ENCODE measurements around the gene MARCHF10. TPM values are rescaled to one million over a fixed set of nuclear protein-coding genes. Genes with fewer than 3 reads are reported as not detected.

MARCHF10 gene
- total RNA-seq, 4 donors from 2014 or later: 0.29 to 0.81 TPM; not detected in 2

GRCh38 chr17:62676231-62676943 lies 131.7 kb downstream of the MARCHF10 start:
- Histone ChIP-seq H3K27me3 (no peaks in the 10 kb centered on the region), H3K9me3 (no peaks in the 10 kb centered on the region), H3K4me3 (replicated peaks in 1 of 3) (no peak overlapping the region), H3K27ac (no peak overlapping the region), H3K36me3 (no peaks in the 10 kb centered on the region), H3K4me1 (no peaks in the 10 kb centered on the region)
- DNase-seq: no peak
- intact Hi-C loops (cut with DNase I): no loop called here
- 93 to 98% methylated on average over 11 to 16 of the region's 16 CpGs for WGBS, 2 donors
- TF ChIP-seq POLR2A (IDR thresholded peaks at IDR 0.05): no peak
- TF ChIP-seq, protein P1, sequence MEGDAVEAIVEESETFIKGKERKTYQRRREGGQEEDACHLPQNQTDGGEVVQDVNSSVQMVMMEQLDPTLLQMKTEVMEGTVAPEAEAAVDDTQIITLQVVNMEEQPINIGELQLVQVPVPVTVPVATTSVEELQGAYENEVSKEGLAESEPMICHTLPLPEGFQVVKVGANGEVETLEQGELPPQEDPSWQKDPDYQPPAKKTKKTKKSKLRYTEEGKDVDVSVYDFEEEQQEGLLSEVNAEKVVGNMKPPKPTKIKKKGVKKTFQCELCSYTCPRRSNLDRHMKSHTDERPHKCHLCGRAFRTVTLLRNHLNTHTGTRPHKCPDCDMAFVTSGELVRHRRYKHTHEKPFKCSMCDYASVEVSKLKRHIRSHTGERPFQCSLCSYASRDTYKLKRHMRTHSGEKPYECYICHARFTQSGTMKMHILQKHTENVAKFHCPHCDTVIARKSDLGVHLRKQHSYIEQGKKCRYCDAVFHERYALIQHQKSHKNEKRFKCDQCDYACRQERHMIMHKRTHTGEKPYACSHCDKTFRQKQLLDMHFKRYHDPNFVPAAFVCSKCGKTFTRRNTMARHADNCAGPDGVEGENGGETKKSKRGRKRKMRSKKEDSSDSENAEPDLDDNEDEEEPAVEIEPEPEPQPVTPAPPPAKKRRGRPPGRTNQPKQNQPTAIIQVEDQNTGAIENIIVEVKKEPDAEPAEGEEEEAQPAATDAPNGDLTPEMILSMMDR (IDR thresholded peaks at IDR 0.05): no peak

DNA sequence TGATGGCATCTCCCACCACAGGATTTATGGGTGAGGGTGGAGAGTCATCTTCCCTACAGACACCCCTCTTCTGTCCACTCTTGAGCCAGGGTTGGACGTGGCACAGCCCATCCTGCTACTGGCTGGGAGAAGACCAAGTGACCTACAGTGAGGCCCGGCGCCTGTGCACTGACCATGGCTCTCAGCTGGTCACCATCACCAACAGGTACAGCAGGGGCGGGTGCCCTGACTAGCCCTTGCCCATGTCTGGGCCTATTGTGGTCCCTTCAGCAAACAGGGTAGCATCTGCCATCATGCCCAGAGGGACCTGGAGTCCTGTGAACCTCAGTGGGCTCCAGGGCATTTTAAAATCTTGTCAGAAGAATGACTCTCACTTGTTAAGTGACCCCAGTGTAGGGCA lies 132.4 kb downstream of the MARCHF10 start:
- DNase-seq: no peak
- Histone ChIP-seq H3K27ac (no peak overlapping the region), H3K9me3 (no peaks in the 10 kb centered on the region), H3K4me3 (replicated peaks in 1 of 3) (no peak overlapping the region), H3K4me1 (no peaks in the 10 kb centered on the region), H3K36me3 (no peaks in the 10 kb centered on the region), H3K27me3 (no peaks in the 10 kb centered on the region)
- WGBS, 2 donors: 67 to 100% methylated on average over 1 of the region's 4 CpGs
- TF ChIP-seq, protein P1 (IDR thresholded peaks at IDR 0.05): no peak
- TF ChIP-seq POLR2A (IDR thresholded peaks at IDR 0.05): no peak
- intact Hi-C loops (cut with DNase I): no loop called here

- TF ChIP-seq, protein P1 (IDR thresholded peaks at IDR 0.05): no peak
- no peak for TF ChIP-seq POLR2A (IDR thresholded peaks at IDR 0.05)
- Histone ChIP-seq H3K9me3 (no peaks in the 10 kb centered on the region), H3K4me1 (no peaks in the 10 kb centered on the region), H3K4me3 (replicated peaks in 1 of 3) (no peak overlapping the region), H3K27ac (no peak overlapping the region), H3K27me3 (no peaks in the 10 kb centered on the region), H3K36me3 (no peaks in the 10 kb centered on the region)
- no peak for DNase-seq
- 34% methylated on average over 12 of the region's 12 CpGs for WGBS, 2 donors
- intact Hi-C loops (cut with DNase I): no loop called here
Measured at GRCh38 chr17:62675260-62675659, 132.9 kb downstream of the MARCHF10 start.

GRCh38 chr17:62674841-62675240 lies 133.3 kb downstream of the MARCHF10 start:
- Histone ChIP-seq H3K27ac (no peak overlapping the region), H3K4me3 (replicated peaks in 1 of 3) (no peak overlapping the region), H3K36me3 (no peaks in the 10 kb centered on the region), H3K4me1 (no peaks in the 10 kb centered on the region), H3K27me3 (no peaks in the 10 kb centered on the region), H3K9me3 (no peaks in the 10 kb centered on the region)
- intact Hi-C loops (cut with DNase I): no loop called here
- TF ChIP-seq, protein P1 (IDR thresholded peaks at IDR 0.05): no peak
- no peak for TF ChIP-seq POLR2A (IDR thresholded peaks at IDR 0.05)
- no peak for DNase-seq
- 50 to 93% methylated on average over 1 to 3 of the region's 3 CpGs for WGBS, 2 donors

DNA sequence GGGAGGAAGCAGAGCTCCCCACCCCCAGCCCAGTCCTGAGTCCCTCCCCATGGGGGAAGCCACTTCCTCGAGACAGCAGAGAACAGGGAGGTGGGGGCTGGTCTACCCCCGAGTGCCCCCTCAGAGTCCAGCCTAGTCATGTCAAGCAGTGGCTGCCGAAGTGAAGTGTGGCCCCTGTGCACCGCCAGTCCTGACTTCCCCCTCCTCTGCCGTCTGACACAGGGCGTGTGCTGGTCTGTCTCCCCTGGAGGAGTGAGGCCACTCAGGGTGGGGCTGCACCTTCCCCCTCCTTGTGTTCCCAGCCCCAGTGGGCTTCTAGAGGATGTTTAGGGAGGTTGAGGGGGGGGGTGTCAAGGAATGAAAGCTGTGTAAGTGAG lies 133.8 kb downstream of the MARCHF10 start:
- Histone ChIP-seq H3K9me3 (no peaks in the 10 kb centered on the region), H3K36me3 (no peaks in the 10 kb centered on the region), H3K4me1 (no peaks in the 10 kb centered on the region), H3K27ac (no peak overlapping the region), H3K4me3 (replicated peaks in 1 of 3) (no peak overlapping the region), H3K27me3 (no peaks in the 10 kb centered on the region)
- 74 to 90% methylated on average over 2 to 3 of the region's 6 CpGs for WGBS, 2 donors
- intact Hi-C loops (cut with DNase I): no loop called here
- no peak for TF ChIP-seq POLR2A (IDR thresholded peaks at IDR 0.05)
- TF ChIP-seq, protein P1 (IDR thresholded peaks at IDR 0.05): no peak
- no peak for DNase-seq
